BE2C (cell line): ENCODE measurements around the gene KIAA0930.
A peak's percentile ranks its signal among the peaks of the same experiment; 100 is the strongest.

Experiments
- DNase-seq: peaks from one replicate; pipeline ENCODE4 v3.0.0-alpha.2; 2020
- H3K27me3 ChIP-seq: fragments of 250-450 bp; sonication (Bioruptor Pico); 2 replicates; pipeline ENCODE4 v1.5.1; 2020; ENCODE audit warnings: mild to moderate bottlenecking
- H3K36me3 ChIP-seq: fragments of 250-450 bp; sonication (Bioruptor Pico); 2 replicates; pipeline ENCODE4 v1.5.1; 2020; ENCODE audit warnings: mild to moderate bottlenecking
- H3K4me1 ChIP-seq: fragments of 250-450 bp; sonication (Bioruptor Pico); 2 replicates; pipeline ENCODE4 v1.5.1; 2020
- H3K4me3 ChIP-seq: 2 replicates; pipeline ENCODE4 v1.5.1; 2011; ENCODE audit warnings: low read depth, low read length
- H3K9me3 ChIP-seq: fragments of 250-450 bp; sonication (Bioruptor Pico); 2 replicates; pipeline ENCODE4 v1.5.1; 2020
- TF ChIP-seq, protein P1 (sequence below): IDR thresholded peaks from 2 replicates; pipeline ENCODE4 v1.5.1; 2012; ENCODE audit warnings: mild to moderate bottlenecking, low read depth, low read length

Gene KIAA0930

DNA sequence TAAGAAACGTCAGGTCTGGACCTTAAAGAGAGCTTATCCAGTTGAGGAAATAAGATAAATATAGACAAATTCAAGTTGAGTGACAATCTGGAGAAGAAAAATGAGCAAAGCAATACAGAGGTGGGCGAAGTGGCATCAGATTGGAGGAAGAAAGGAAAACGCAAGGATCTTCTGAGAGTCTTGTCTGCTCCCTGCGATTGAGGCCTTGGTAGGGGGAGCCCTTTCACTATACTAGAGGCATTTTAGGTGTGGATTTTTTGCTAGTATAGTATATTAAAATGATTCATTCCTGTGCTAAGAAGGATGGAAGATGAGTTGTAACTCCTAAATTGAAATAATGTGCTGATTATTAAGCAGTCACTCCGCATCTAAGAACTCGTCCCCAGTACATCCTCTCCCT lies 68.9 kb downstream of the KIAA0930 start:
- H3K9me3 ChIP-seq = no peaks in the 10 kb centered on the region
- no peaks in the 10 kb centered on the region for H3K4me1 ChIP-seq
- TF ChIP-seq, protein P1, sequence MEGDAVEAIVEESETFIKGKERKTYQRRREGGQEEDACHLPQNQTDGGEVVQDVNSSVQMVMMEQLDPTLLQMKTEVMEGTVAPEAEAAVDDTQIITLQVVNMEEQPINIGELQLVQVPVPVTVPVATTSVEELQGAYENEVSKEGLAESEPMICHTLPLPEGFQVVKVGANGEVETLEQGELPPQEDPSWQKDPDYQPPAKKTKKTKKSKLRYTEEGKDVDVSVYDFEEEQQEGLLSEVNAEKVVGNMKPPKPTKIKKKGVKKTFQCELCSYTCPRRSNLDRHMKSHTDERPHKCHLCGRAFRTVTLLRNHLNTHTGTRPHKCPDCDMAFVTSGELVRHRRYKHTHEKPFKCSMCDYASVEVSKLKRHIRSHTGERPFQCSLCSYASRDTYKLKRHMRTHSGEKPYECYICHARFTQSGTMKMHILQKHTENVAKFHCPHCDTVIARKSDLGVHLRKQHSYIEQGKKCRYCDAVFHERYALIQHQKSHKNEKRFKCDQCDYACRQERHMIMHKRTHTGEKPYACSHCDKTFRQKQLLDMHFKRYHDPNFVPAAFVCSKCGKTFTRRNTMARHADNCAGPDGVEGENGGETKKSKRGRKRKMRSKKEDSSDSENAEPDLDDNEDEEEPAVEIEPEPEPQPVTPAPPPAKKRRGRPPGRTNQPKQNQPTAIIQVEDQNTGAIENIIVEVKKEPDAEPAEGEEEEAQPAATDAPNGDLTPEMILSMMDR = 0 out of 2 replicates have a peak, but pooled peaks have one; percentile 12
- no peak overlapping the region for H3K4me3 ChIP-seq
- H3K27me3 ChIP-seq = no peaks in the 10 kb centered on the region
- peaks cover 97% of the 10 kb centered on the region for H3K36me3 ChIP-seq
- no peak for DNase-seq

DNA sequence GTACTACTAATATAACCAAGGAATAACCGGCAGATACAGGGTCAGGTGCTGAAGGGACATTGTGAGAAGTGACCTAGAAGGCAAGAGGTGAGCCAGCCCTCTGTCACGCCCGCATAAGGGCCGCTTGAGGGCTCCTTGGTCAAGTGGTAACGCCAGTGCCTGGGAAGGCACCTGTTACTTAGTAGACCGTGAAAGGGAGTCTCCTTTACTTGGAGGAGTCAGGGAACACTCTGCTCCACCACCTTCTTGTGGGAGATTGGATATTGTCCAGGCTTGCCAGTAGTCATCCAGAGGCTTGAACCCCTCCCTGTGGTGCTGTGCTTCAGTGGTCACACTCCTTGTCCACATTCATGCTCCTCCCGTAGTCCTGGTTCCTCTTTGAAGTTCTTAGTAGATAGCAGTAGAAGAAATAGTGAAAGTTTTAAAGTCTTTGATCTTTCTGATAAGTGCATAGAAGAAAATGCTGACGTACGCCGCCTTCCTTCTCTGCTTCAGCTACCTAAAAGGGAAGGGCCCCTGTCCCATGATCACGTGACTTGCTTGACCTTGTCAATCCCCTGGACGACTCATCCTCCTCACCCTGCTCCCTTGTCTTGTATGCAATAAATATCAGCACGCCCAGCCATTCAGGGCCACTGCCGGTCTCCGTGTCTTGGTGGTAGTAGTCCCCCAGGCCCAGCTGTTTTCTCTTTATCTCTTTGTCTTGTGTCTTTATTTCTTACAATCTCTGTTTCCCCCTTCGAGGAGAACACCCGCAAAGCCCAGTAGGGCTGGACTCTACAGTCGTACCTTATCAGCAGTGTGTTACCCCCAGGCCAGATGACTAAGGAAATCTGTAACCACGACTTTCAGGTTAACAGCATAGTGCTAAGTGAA lies 70.9 kb downstream of the KIAA0930 start:
- H3K4me3 ChIP-seq = no peak overlapping the region
- TF ChIP-seq, protein P1 = no peak
- DNase-seq = no peak
- no peaks in the 10 kb centered on the region for H3K27me3 ChIP-seq
- peaks cover 89% of the 10 kb centered on the region for H3K36me3 ChIP-seq
- no peaks in the 10 kb centered on the region for H3K9me3 ChIP-seq
- H3K4me1 ChIP-seq = no peaks in the 10 kb centered on the region; the same call in 1 of the 2 replicates

DNA sequence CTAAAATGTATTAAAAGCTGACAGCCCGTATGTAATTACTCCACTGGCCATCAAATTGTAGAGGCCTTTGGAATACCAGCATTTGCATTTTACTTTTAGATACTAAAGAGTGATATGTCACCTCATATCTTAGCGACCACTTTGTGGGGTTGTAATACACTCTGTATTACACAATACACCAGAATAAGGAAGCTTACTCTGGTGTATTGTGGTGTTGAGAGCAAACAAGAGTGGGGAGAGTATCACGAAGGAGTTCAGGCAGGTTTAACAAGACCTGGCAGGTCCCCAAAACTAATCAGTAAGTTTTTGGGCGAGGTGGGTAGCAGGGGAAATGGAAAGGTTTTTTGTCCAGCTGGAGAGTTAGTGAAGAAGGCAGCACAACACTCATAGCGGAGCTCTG lies 73.8 kb downstream of the KIAA0930 start:
- peaks cover 62% of the 10 kb centered on the region for H3K36me3 ChIP-seq

DNA sequence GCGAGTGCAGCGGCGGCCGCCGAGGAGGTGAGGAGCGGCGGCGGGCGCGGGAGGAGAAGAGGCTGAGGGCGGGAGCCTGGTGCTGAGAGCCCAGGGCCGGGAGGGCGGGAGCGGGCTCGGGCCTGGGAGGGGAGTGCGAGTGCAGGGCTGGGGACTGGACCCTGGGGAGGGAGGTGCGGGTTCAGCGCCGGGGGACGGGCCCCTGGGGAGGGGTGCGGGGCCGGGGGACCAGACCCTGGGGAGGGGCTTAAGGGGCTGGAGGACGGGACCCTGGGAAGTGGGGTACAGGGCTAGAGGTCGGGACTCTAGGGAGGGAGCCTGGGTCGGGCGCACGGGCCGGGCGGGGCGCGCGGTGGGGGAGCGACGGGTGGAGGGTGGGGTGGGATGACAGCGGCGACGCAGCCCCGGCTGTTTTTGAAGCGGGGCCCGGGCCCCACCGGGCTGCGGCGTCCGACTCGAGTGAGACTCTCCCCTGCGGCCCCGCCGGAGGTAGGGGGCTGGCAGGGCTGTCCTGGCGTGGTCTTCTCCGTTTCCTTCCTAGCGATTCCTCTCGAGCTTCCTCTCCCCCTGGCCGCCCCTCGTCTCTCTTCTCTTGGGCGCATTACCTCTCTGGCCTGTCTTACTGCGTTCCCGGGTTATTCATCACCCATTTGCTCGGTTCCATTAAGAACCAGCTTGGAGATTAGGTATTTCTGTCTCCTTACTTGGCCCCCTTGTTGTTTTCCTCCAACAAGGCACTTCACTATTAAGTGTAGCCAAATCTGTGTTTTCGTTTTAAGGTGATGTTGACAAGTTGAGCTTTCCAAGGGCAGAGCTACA lies 76.2 kb downstream of the KIAA0930 start:
- TF ChIP-seq, protein P1 = no peak
- Histone ChIP-seq H3K27me3 (no peaks in the 10 kb centered on the region), H3K4me3 (peak overlapping the region; percentile 96), H3K4me1 (no peaks in the 10 kb centered on the region; the same call in 1 of the 2 replicates), H3K36me3 (peaks cover 37% of the 10 kb centered on the region), H3K9me3 (no peaks in the 10 kb centered on the region)
- peak; percentile 41 for DNase-seq

More for the DNA sequence above, 73.8 kb downstream of the KIAA0930 start:
- no peaks in the 10 kb centered on the region for H3K27me3 ChIP-seq
- H3K4me1 ChIP-seq = no peaks in the 10 kb centered on the region; the same call in 1 of the 2 replicates
- H3K9me3 ChIP-seq = no peaks in the 10 kb centered on the region
- TF ChIP-seq, protein P1 = no peak
- H3K4me3 ChIP-seq = no peak overlapping the region
- no peak for DNase-seq

DNA sequence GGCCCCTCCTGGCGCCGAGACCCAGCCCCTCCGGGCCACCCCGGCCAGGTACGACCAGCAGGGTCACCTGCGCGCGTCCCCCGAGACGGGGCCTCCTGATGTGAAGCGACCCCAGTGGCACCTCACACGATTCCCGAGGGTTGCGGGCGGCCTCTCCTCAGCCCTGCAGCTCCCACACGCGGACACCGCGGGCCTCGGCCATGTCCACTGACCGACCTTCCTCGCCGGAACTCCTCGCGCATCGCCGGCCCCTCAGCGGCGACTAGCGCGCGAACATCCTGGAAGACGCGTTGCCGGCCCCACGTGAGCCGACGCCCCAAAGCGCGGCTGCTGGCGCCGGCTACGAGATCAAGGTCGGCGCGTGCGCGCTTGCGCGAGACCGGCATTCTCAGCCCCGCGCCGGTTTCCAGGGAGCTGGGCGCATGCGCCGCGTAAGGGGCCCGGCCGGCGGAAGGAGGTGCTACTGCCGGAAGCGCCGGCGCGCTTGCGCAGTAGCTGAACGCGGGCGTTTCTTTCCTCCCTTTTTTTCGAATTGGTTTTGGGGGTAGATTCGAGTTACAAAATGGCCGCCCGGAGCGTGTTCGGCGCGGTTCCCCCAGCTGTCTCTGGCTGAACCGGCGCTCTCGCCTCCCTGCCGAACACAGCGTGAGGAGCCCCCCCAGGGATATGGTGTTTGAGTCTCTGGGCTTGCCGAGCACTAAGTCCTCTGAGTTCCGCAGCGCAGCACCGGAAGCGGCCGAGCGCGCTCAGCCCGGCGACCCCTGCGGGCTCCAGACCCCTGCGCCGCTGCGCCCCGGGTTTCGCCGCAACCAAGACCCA lies 77.0 kb downstream of the KIAA0930 start, which contains the start of gene NUP50:
NUP50 (plus strand) TSS at position 475 of the 819 bp plus-strand sequence. CDS start 4,253 bp downstream, outside the sequence.
- Histone ChIP-seq H3K4me1 (peaks cover 3% of the 10 kb centered on the region), H3K9me3 (no peaks in the 10 kb centered on the region), H3K4me3 (peak within 1 kb of the TSS; percentile 96), H3K36me3 (peaks cover 29% of the 10 kb centered on the region), H3K27me3 (no peaks in the 10 kb centered on the region)
- peak; percentile 98 for DNase-seq
- TF ChIP-seq, protein P1 = 0 out of 2 replicates have a peak, but pooled peaks have one; percentile 9
